HepG2 (cell line): ENCODE results near the gene GRHL3. TPM values are rescaled to one million over a fixed set of nuclear protein-coding genes. Genes with fewer than 3 reads are reported as not detected.

Source experiments
- ATAC-seq: fragments of 200-7000 bp; cut with Tn5 transposase; 3 replicates; pipeline ENCODE4 v1.9.1; 2020; ENCODE audit warnings: mild to moderate bottlenecking, moderate library complexity
- BruUV-seq: library from RNA; stranded (reverse); fragments of 400-500 nt; replicated peaks from 2 replicates; lab custom pipeline; 2021; lab: Mats Ljungman, UMichigan
- CTCF ChIA-PET: fragments of 300-600 bp; formaldehyde crosslinking; extraction: SDS; loops from one replicate; lab custom pipeline; 2021; ENCODE audit warnings: low total read pairs, inconsistent platforms, low intra/inter-chr PET ratio; lab: Yijun Ruan, JAX
- POLR2A ChIA-PET: fragments of 350-600 bp; sonication (Branson Sonifier 250); formaldehyde crosslinking; loops from one replicate; lab custom pipeline; 2020; ENCODE audit warnings: antibody characterized with exemption, inconsistent platforms; lab: Yijun Ruan, JAX
- DNase-seq: peaks from one replicate; pipeline ENCODE4 v3.0.0-alpha.2; 2015; ENCODE audit warnings: low spot score
- FAIRE-seq: peaks from 3 replicates; lab custom pipeline; 2011; peaks lifted over from hg19 to GRCh38; lab: Jason Lieb, UNC
- H2AFZ ChIP-seq: one replicate; pipeline ENCODE4 v1.6.1; 2011; ENCODE audit warnings: low read length, inconsistent platforms
- H3K27ac ChIP-seq: fragments of 300-600 bp; 3 replicates; pipeline ENCODE4 v1.8.0; 2011; ENCODE audit warnings: mixed run types, mild to moderate bottlenecking, mixed read lengths, low read length, inconsistent platforms; ENCODE audit not compliant: insufficient read depth; ENCODE audit errors: extremely low read length
- H3K27me3 ChIP-seq, 2 experiments: fragments of 200-600 bp in 1 of 2; 2 replicates in 1 of 2; 3 replicates in 1 of 2; pipeline versions ENCODE4 v1.6.0 to v1.8.0; 2011; ENCODE audit warnings: low read length in 2 of 2, mild to moderate bottlenecking in 2 of 2, moderate library complexity in 2 of 2, inconsistent platforms in 1 of 2; ENCODE audit not compliant: insufficient read depth in 2 of 2, control insufficient read depth in 1 of 2
- H3K36me3 ChIP-seq, 2 experiments: fragments of 200-600 bp in 1 of 2; replicated peaks in 1 of 2; 2 replicates in 1 of 2; 3 replicates in 1 of 2; pipeline versions ENCODE4 v1.5.1 to v1.8.0; 2011; ENCODE audit warnings: low read length in 2 of 2, inconsistent platforms in 1 of 2; ENCODE audit not compliant: insufficient read depth in 2 of 2, control insufficient read depth in 1 of 2
- H3K4me1 ChIP-seq: 2 replicates; pipeline ENCODE4 v1.5.1; 2012; ENCODE audit warnings: low read length, inconsistent platforms; ENCODE audit not compliant: insufficient read depth
- H3K4me2 ChIP-seq: 2 replicates; pipeline ENCODE4 v1.6.0; 2011; ENCODE audit warnings: low read depth, low read length, inconsistent platforms
- H3K4me3 ChIP-seq, 3 experiments: fragments of 200-600 bp in 1 of 3; sonication (generic), shearing (Covaris generic) in 1 of 3; replicated peaks in 1 of 3; 2 replicates each; pipeline ENCODE4 v1.5.1; 2011 to 2016; ENCODE audit warnings: low read length in 3 of 3, inconsistent platforms in 2 of 3, low read depth in 2 of 3, mild to moderate bottlenecking in 2 of 3, control low read depth in 1 of 3, mixed read lengths in 1 of 3; ENCODE audit not compliant: insufficient read depth in 1 of 3
- H3K79me2 ChIP-seq: one replicate; pipeline ENCODE4 v1.6.1; 2011; ENCODE audit warnings: low read length, inconsistent platforms; ENCODE audit not compliant: insufficient read depth
- H3K9ac ChIP-seq: 2 replicates; pipeline ENCODE4 v1.6.0; 2011; ENCODE audit warnings: mild to moderate bottlenecking, low read depth, low read length, inconsistent platforms; ENCODE audit not compliant: insufficient read depth
- H3K9me3 ChIP-seq: 2 replicates; pipeline ENCODE4 v1.5.1; 2012; ENCODE audit warnings: mild to moderate bottlenecking, low read length
- H4K20me1 ChIP-seq: 2 replicates; pipeline ENCODE4 v1.6.0; 2011; ENCODE audit warnings: inconsistent platforms, mild to moderate bottlenecking, low read length, moderate library complexity; ENCODE audit not compliant: insufficient read depth
- CAMTA2 ChIP-seq: sonication (generic); formaldehyde crosslinking; IDR thresholded peaks from 2 replicates; pipeline ENCODE4 v1.4.0; 2020; ENCODE audit warnings: mild to moderate bottlenecking, missing genetic modification reagents, borderline replicate concordance
- PHB2 ChIP-seq: fragments of 450-650 bp; IDR thresholded peaks from 2 replicates; pipeline ENCODE4 v1.6.1; 2018; ENCODE audit not compliant: partially characterized antibody
- RORA ChIP-seq: sonication (generic); formaldehyde crosslinking; IDR thresholded peaks from 2 replicates; pipeline ENCODE4 v1.5.0; 2020; ENCODE audit warnings: mild to moderate bottlenecking, missing genetic modification reagents, moderate library complexity
- SALL2 ChIP-seq: sonication (generic); formaldehyde crosslinking; IDR thresholded peaks from 2 replicates; pipeline ENCODE4 v1.8.1; 2023; ENCODE audit warnings: mild to moderate bottlenecking, missing genetic modification reagents, inconsistent platforms
- TIGD3 ChIP-seq: sonication (generic); formaldehyde crosslinking; IDR thresholded peaks from 2 replicates; pipeline ENCODE4 v1.5.1; 2020; ENCODE audit warnings: mild to moderate bottlenecking, missing genetic modification reagents, borderline replicate concordance
- ZNF616 ChIP-seq: sonication (generic); formaldehyde crosslinking; IDR thresholded peaks from 2 replicates; pipeline ENCODE4 v1.5.0; 2020; ENCODE audit warnings: low read depth, mild to moderate bottlenecking, missing genetic modification reagents
- WGBS: methylation state at CpG from one replicate; pipeline ENCODE4 v1.1.6; 2017; ENCODE audit warnings: low lambda C conversion rate; 5-methylcytosine and 5-hydroxymethylcytosine counted together
- in situ Hi-C: cut with HindIII; loops from 2 replicates; pipeline ENCODE4 v1.10.0; 2017; ENCODE audit warnings: low pct_unique_long_range_greater_than_20kb; ENCODE audit not compliant: extremely low pct_ligation_motif_present
- intact Hi-C: fragments of 100-400 bp; cut with micrococcal nuclease; formaldehyde crosslinking; loops from one replicate; pipeline ENCODE4 v1.10.0; 2022; ENCODE audit not compliant: unreplicated experiment
- polyA plus RNA-seq, 8 experiments: library from polyadenylated mRNA; depleted of rRNA in 3 of 8; stranded (reverse) in 7 of 8; unstranded in 1 of 8; fragments of >200 nt; fragmentation: Illumina TruSeq in 4 of 8; extraction: Trizol in 4 of 8; gene quantifications; 2 replicates each; pipeline versions ENCODE4 v1.2.1 to v1.2.3, GENCODE V29; 2011 to 2016; ENCODE audit warnings: low read depth in 4 of 8, missing spikeins in 1 of 8, mixed read lengths in 1 of 8; ENCODE audit not compliant: insufficient read depth in 1 of 8
- total RNA-seq, 5 experiments: library from RNA; depleted of rRNA; stranded (reverse); fragments of >200 nt; fragmentation: Illumina TruSeq; extraction: Trizol; gene quantifications; 2 replicates each; pipeline ENCODE4 v1.2.3, GENCODE V29; 2016; ENCODE audit warnings: low read depth in 1 of 5

The GRHL3 gene
- total and polyA plus RNA-seq, 2 of the 13 experiments (the other 11 are each of a cell fraction or from before 2014, with no cell fraction given): not detected

GRCh38 chr1:24374891-24375786 lies 56.0 kb downstream of the GRHL3 start:
- ChIA-PET CTCF (no interaction called here), POLR2A (no interaction called here)
- WGBS: 78% methylated on average over 13 of the region's 13 CpGs
- no peaks in the 10 kb centered on the region for H3K79me2 ChIP-seq
- H2AFZ ChIP-seq: no peak overlapping the region
- intact Hi-C loops: no loop called here
- H3K36me3 ChIP-seq: no peaks in the 10 kb centered on the region
- no TSS peak for BruUV-seq
- in situ Hi-C loops: no loop called here
- no peak for DNase-seq
- H3K9ac ChIP-seq: no peak overlapping the region
- no peak overlapping the region for H3K27ac ChIP-seq
- H3K4me3 ChIP-seq: no peak overlapping the region
- H4K20me1 ChIP-seq: no peaks in the 10 kb centered on the region
- no peak overlapping the region for H3K4me2 ChIP-seq
- no peaks in the 10 kb centered on the region for H3K27me3 ChIP-seq
- ATAC-seq: no peak
- H3K9me3 ChIP-seq: no peaks in the 10 kb centered on the region
- H3K4me1 ChIP-seq: peaks cover 4% of the 10 kb centered on the region; the same call in 1 of the 2 replicates
- no peak for FAIRE-seq
- no peak for TF ChIP-seq PHB2
- TF ChIP-seq RORA (CRISPR knock-in tag): no peak
- TF ChIP-seq CAMTA2 (CRISPR knock-in tag): no peak
- TF ChIP-seq ZNF616: no peak
- no peak for TF ChIP-seq TIGD3 (CRISPR knock-in tag)
- no peak for TF ChIP-seq SALL2
- TF ChIP-seq, all 625 proteins: peak for 0
